ENCODE data around the gene GJA4.
A peak's percentile ranks its signal among the peaks of the same experiment; 100 is the strongest.
"Not testable (repeated sequence)": the region's sequence is repeated elsewhere in the genome, so short reads cannot be mapped to it uniquely, and the experiment has no call there.

Gene GJA4

GRCh38 chr1:34816778-34817177 lies 24.0 kb downstream of the GJA4 start:
- Histone ChIP-seq H3K4me3 (replicated peaks; ENCODE audit: insufficient read depth, low read length) (no peak overlapping the region), H3K27me3 (ENCODE audit: insufficient read depth, poor library complexity, severe bottlenecking) (no peaks in the 10 kb centered on the region), H3K27ac (replicated peaks) (no peak overlapping the region)
- no peak for TF ChIP-seq POLR2AphosphoS5 (IDR thresholded peaks at IDR 0.05; ENCODE audit: low read depth)
- TF ChIP-seq CTCF (IDR thresholded peaks at IDR 0.05; ENCODE audit: insufficient read depth, low read length): no peak
- TF ChIP-seq GABPA (IDR thresholded peaks at IDR 0.05; ENCODE audit: low read depth): no peak
- no peak for TF ChIP-seq REST (IDR thresholded peaks at IDR 0.05; ENCODE audit: insufficient replicate concordance, low read depth)
- TF ChIP-seq SPI1 (IDR thresholded peaks at IDR 0.05; ENCODE audit: borderline replicate concordance, low read depth): no peak
- no peak for DNase-seq (ENCODE audit: low read depth in 1 of 2, low spot score in 1 of 2)

- not testable (repeated sequence) for H3K27me3 ChIP-seq (ENCODE audit: insufficient read depth, poor library complexity, severe bottlenecking); H3K27ac ChIP-seq (replicated peaks); DNase-seq (ENCODE audit: low read depth in 1 of 2, low spot score in 1 of 2); H3K4me3 ChIP-seq (replicated peaks; ENCODE audit: insufficient read depth, low read length)
Measured at GRCh38 chr1:34818862-34819261, 26.1 kb downstream of the GJA4 start.

GRCh38 chr1:34822202-34822601 lies 29.4 kb downstream of the GJA4 start:
- no peak overlapping the region for H3K27ac ChIP-seq (replicated peaks)
- H3K27me3 ChIP-seq (ENCODE audit: insufficient read depth, poor library complexity, severe bottlenecking): no peaks in the 10 kb centered on the region
- DNase-seq (ENCODE audit: low read depth in 1 of 2, low spot score in 1 of 2): peak in 1 of 2 experiments; percentile 37
- TF ChIP-seq CTCF (IDR thresholded peaks at IDR 0.05; ENCODE audit: insufficient read depth, low read length) (no peak), REST (IDR thresholded peaks at IDR 0.05; ENCODE audit: insufficient replicate concordance, low read depth) (no peak), SPI1 (IDR thresholded peaks at IDR 0.05; ENCODE audit: borderline replicate concordance, low read depth) (no peak), POLR2AphosphoS5 (IDR thresholded peaks at IDR 0.05; ENCODE audit: low read depth) (no peak), GABPA (IDR thresholded peaks at IDR 0.05; ENCODE audit: low read depth) (no peak)
- no peak overlapping the region for H3K4me3 ChIP-seq (replicated peaks; ENCODE audit: insufficient read depth, low read length)

- TF ChIP-seq GABPA (IDR thresholded peaks at IDR 0.05; ENCODE audit: low read depth) (no peak), SPI1 (IDR thresholded peaks at IDR 0.05; ENCODE audit: borderline replicate concordance, low read depth) (no peak), POLR2AphosphoS5 (IDR thresholded peaks at IDR 0.05; ENCODE audit: low read depth) (no peak), CTCF (IDR thresholded peaks at IDR 0.05; ENCODE audit: insufficient read depth, low read length) (no peak), REST (IDR thresholded peaks at IDR 0.05; ENCODE audit: insufficient replicate concordance, low read depth) (no peak)
- H3K27me3 ChIP-seq (ENCODE audit: insufficient read depth, poor library complexity, severe bottlenecking): no peaks in the 10 kb centered on the region
- DNase-seq (ENCODE audit: low read depth in 1 of 2, low spot score in 1 of 2): no peak
- H3K4me3 ChIP-seq (replicated peaks; ENCODE audit: insufficient read depth, low read length): no peak overlapping the region
- no peak overlapping the region for H3K27ac ChIP-seq (replicated peaks)
Measured at GRCh38 chr1:34824817-34825454, 32.1 kb downstream of the GJA4 start.

All from HL-60 (cell line).